HepG2 (cell line): ENCODE measurements around the gene MADD. TPM values are rescaled to one million over a fixed set of nuclear protein-coding genes. Genes with fewer than 3 reads are reported as not detected.

Experiments used
- ATAC-seq: fragments of 200-7000 bp; cut with Tn5 transposase; 3 replicates; pipeline ENCODE4 v1.9.1; 2020; ENCODE audit warnings: mild to moderate bottlenecking, moderate library complexity
- BruUV-seq: library from RNA; stranded (reverse); fragments of 400-500 nt; replicated peaks from 2 replicates; lab custom pipeline; 2021; lab: Mats Ljungman, UMichigan
- CTCF ChIA-PET: fragments of 300-600 bp; formaldehyde crosslinking; extraction: SDS; loops from one replicate; lab custom pipeline; 2021; ENCODE audit warnings: low total read pairs, inconsistent platforms, low intra/inter-chr PET ratio; lab: Yijun Ruan, JAX
- POLR2A ChIA-PET: fragments of 350-600 bp; sonication (Branson Sonifier 250); formaldehyde crosslinking; loops from one replicate; lab custom pipeline; 2020; ENCODE audit warnings: antibody characterized with exemption, inconsistent platforms; lab: Yijun Ruan, JAX
- DNase-seq: peaks from one replicate; pipeline ENCODE4 v3.0.0-alpha.2; 2015; ENCODE audit warnings: low spot score
- FAIRE-seq: peaks from 3 replicates; lab custom pipeline; 2011; peaks lifted over from hg19 to GRCh38; lab: Jason Lieb, UNC
- H2AFZ ChIP-seq: one replicate; pipeline ENCODE4 v1.6.1; 2011; ENCODE audit warnings: low read length, inconsistent platforms
- H3K27ac ChIP-seq: fragments of 300-600 bp; 3 replicates; pipeline ENCODE4 v1.8.0; 2011; ENCODE audit warnings: mixed run types, mild to moderate bottlenecking, mixed read lengths, low read length, inconsistent platforms; ENCODE audit not compliant: insufficient read depth; ENCODE audit errors: extremely low read length
- H3K27me3 ChIP-seq, 2 experiments: fragments of 200-600 bp in 1 of 2; 2 replicates in 1 of 2; 3 replicates in 1 of 2; pipeline versions ENCODE4 v1.6.0 to v1.8.0; 2011; ENCODE audit warnings: low read length in 2 of 2, mild to moderate bottlenecking in 2 of 2, moderate library complexity in 2 of 2, inconsistent platforms in 1 of 2; ENCODE audit not compliant: insufficient read depth in 2 of 2, control insufficient read depth in 1 of 2
- H3K36me3 ChIP-seq, 2 experiments: fragments of 200-600 bp in 1 of 2; replicated peaks in 1 of 2; 2 replicates in 1 of 2; 3 replicates in 1 of 2; pipeline versions ENCODE4 v1.5.1 to v1.8.0; 2011; ENCODE audit warnings: low read length in 2 of 2, inconsistent platforms in 1 of 2; ENCODE audit not compliant: insufficient read depth in 2 of 2, control insufficient read depth in 1 of 2
- H3K4me1 ChIP-seq: 2 replicates; pipeline ENCODE4 v1.5.1; 2012; ENCODE audit warnings: low read length, inconsistent platforms; ENCODE audit not compliant: insufficient read depth
- H3K4me2 ChIP-seq: 2 replicates; pipeline ENCODE4 v1.6.0; 2011; ENCODE audit warnings: low read depth, low read length, inconsistent platforms
- H3K4me3 ChIP-seq, 3 experiments: fragments of 200-600 bp in 1 of 3; sonication (generic), shearing (Covaris generic) in 1 of 3; replicated peaks in 1 of 3; 2 replicates each; pipeline ENCODE4 v1.5.1; 2011 to 2016; ENCODE audit warnings: low read length in 3 of 3, inconsistent platforms in 2 of 3, low read depth in 2 of 3, mild to moderate bottlenecking in 2 of 3, control low read depth in 1 of 3, mixed read lengths in 1 of 3; ENCODE audit not compliant: insufficient read depth in 1 of 3
- H3K79me2 ChIP-seq: one replicate; pipeline ENCODE4 v1.6.1; 2011; ENCODE audit warnings: low read length, inconsistent platforms; ENCODE audit not compliant: insufficient read depth
- H3K9ac ChIP-seq: 2 replicates; pipeline ENCODE4 v1.6.0; 2011; ENCODE audit warnings: mild to moderate bottlenecking, low read depth, low read length, inconsistent platforms; ENCODE audit not compliant: insufficient read depth
- H3K9me3 ChIP-seq: 2 replicates; pipeline ENCODE4 v1.5.1; 2012; ENCODE audit warnings: mild to moderate bottlenecking, low read length
- H4K20me1 ChIP-seq: 2 replicates; pipeline ENCODE4 v1.6.0; 2011; ENCODE audit warnings: inconsistent platforms, mild to moderate bottlenecking, low read length, moderate library complexity; ENCODE audit not compliant: insufficient read depth
- DDIT3 ChIP-seq: sonication (generic); formaldehyde crosslinking; IDR thresholded peaks from 2 replicates; pipeline ENCODE4 v1.4.0; 2020; ENCODE audit warnings: mild to moderate bottlenecking, missing genetic modification reagents
- KDM4B ChIP-seq: sonication (generic); formaldehyde crosslinking; IDR thresholded peaks from 2 replicates; pipeline ENCODE4 v1.4.0; 2020; ENCODE audit warnings: missing genetic modification reagents
- MIER2 ChIP-seq: IDR thresholded peaks from 2 replicates; pipeline ENCODE4 v1.6.1; 2016; ENCODE audit warnings: missing biosample characterization, missing genetic modification reagents
- NR2C2 ChIP-seq: sonication (generic); formaldehyde crosslinking; IDR thresholded peaks from 2 replicates; pipeline ENCODE4 v1.4.0; 2020; ENCODE audit warnings: missing genetic modification reagents, mild to moderate bottlenecking, moderate library complexity, borderline replicate concordance
- PATZ1 ChIP-seq: sonication (generic); formaldehyde crosslinking; IDR thresholded peaks from 2 replicates; pipeline ENCODE4 v1.4.0; 2020; ENCODE audit warnings: missing genetic modification reagents
- RERE ChIP-seq: IDR thresholded peaks from 2 replicates; pipeline ENCODE4 v1.6.1; 2016; ENCODE audit warnings: low read depth, missing genetic modification reagents, missing compliant biosample characterization
- RFXAP ChIP-seq: sonication (generic); formaldehyde crosslinking; IDR thresholded peaks from 2 replicates; pipeline ENCODE4 v1.4.0; 2020; ENCODE audit warnings: missing genetic modification reagents, borderline replicate concordance
- ZNF18 ChIP-seq: sonication (generic); formaldehyde crosslinking; IDR thresholded peaks from 2 replicates; pipeline ENCODE4 v1.8.0; 2022; ENCODE audit warnings: mild to moderate bottlenecking, missing genetic modification reagents; ENCODE audit not compliant: insufficient replicate concordance
- ZNF329 ChIP-seq: sonication (generic); formaldehyde crosslinking; IDR thresholded peaks from 2 replicates; pipeline ENCODE4 v1.9.0; 2021; ENCODE audit warnings: low read depth, mild to moderate bottlenecking, missing genetic modification reagents
- ZNF362 ChIP-seq: sonication (generic); formaldehyde crosslinking; IDR thresholded peaks from 2 replicates; pipeline ENCODE4 v1.4.0; 2020; ENCODE audit warnings: missing genetic modification reagents, mild to moderate bottlenecking, borderline replicate concordance
- ZNF644 ChIP-seq: IDR thresholded peaks from 2 replicates; pipeline ENCODE4 v1.6.1; 2016; ENCODE audit warnings: low read depth
- WGBS: methylation state at CpG from one replicate; pipeline ENCODE4 v1.1.6; 2017; ENCODE audit warnings: low lambda C conversion rate; 5-methylcytosine and 5-hydroxymethylcytosine counted together
- in situ Hi-C: cut with HindIII; loops from 2 replicates; pipeline ENCODE4 v1.10.0; 2017; ENCODE audit warnings: low pct_unique_long_range_greater_than_20kb; ENCODE audit not compliant: extremely low pct_ligation_motif_present
- intact Hi-C: fragments of 100-400 bp; cut with micrococcal nuclease; formaldehyde crosslinking; loops from one replicate; pipeline ENCODE4 v1.10.0; 2022; ENCODE audit not compliant: unreplicated experiment
- polyA plus RNA-seq, 8 experiments: library from polyadenylated mRNA; depleted of rRNA in 3 of 8; stranded (reverse) in 7 of 8; unstranded in 1 of 8; fragments of >200 nt; fragmentation: Illumina TruSeq in 4 of 8; extraction: Trizol in 4 of 8; gene quantifications; 2 replicates each; pipeline versions ENCODE4 v1.2.1 to v1.2.3, GENCODE V29; 2011 to 2016; ENCODE audit warnings: low read depth in 4 of 8, missing spikeins in 1 of 8, mixed read lengths in 1 of 8; ENCODE audit not compliant: insufficient read depth in 1 of 8
- total RNA-seq, 5 experiments: library from RNA; depleted of rRNA; stranded (reverse); fragments of >200 nt; fragmentation: Illumina TruSeq; extraction: Trizol; gene quantifications; 2 replicates each; pipeline ENCODE4 v1.2.3, GENCODE V29; 2016; ENCODE audit warnings: low read depth in 1 of 5

MADD gene
- total and polyA plus RNA-seq, 2 of the 13 experiments (the other 11 are each of a cell fraction or from before 2014, with no cell fraction given): 18.0 to 29.2 TPM

- TF ChIP-seq KDM4B (CRISPR knock-in tag) (no peak), DDIT3 (CRISPR knock-in tag) (no peak), ZNF644 (CRISPR knock-in tag) (no peak)
These were observed 27.2 kb upstream of the MADD start (continued) for GRCh38 chr11:47242596-47243192.

- 30% methylated on average over 4 of the region's 4 CpGs for WGBS
- Histone ChIP-seq H3K27me3 (no peaks in the 10 kb centered on the region), H2AFZ (no peak overlapping the region), H4K20me1 (no peaks in the 10 kb centered on the region), H3K79me2 (peaks cover 12% of the 10 kb centered on the region), H3K9me3 (no peaks in the 10 kb centered on the region), H3K4me1 (peaks cover 40% of the 10 kb centered on the region), H3K4me3 (no peak overlapping the region), H3K9ac (no peak overlapping the region), H3K36me3 (peaks cover 19 to 44% of the 10 kb centered on the region in 2 experiments; a peak in 4 of 5 replicates), H3K4me2 (no peak overlapping the region), H3K27ac (no peak overlapping the region)
- FAIRE-seq (no peak), DNase-seq (peak; percentile 59), ATAC-seq (peak; percentile 55)
- ChIA-PET CTCF (no interaction called here), POLR2A (interaction anchor here (0.7 to 2.8 kb wide), 6 partner anchors 12 to 59 kb away, joined by 3 to 8 read pairs (median 8); partner anchors contain the start of genes DDB2 and NR1H3)
- intact Hi-C loops (no loop called here), in situ Hi-C loops (no loop called here)
- no TSS peak for BruUV-seq
- TF ChIP-seq ZNF362 (CRISPR knock-in tag) (no peak), RERE (CRISPR knock-in tag) (no peak), NR2C2 (CRISPR knock-in tag) (0 out of 2 replicates have a peak, but pooled peaks have one; percentile 20), RFXAP (no peak), PATZ1 (CRISPR knock-in tag) (peak; percentile 25; the same call in 1 of the 2 replicates), MIER2 (no peak), ZNF329 (CRISPR knock-in tag) (peak; percentile 39; the same call in 1 of the 2 replicates), ZNF18 (CRISPR knock-in tag) (no peak)
These were observed 26.5 kb upstream of the MADD start for GRCh38 chr11:47243454-47243853.
